AG09309 (cell line): ENCODE results near the gene SAP30BP.

ENCODE experiments used
- DNase-seq: peaks from one replicate; pipeline ENCODE4 v3.0.0-alpha.2; 2010; ENCODE audit warnings: low read depth
- H3K4me3 ChIP-seq: 2 replicates; pipeline ENCODE4 v1.5.1; 2011; ENCODE audit warnings: mild to moderate bottlenecking, low read depth, low read length, moderate library complexity; ENCODE audit not compliant: control insufficient read depth
- TF ChIP-seq, protein P1 (sequence below): IDR thresholded peaks from 2 replicates; pipeline ENCODE4 v1.5.1; 2011; ENCODE audit warnings: mild to moderate bottlenecking, low read depth, low read length, inconsistent platforms; ENCODE audit not compliant: insufficient read depth, control insufficient read depth; ENCODE audit errors: missing control alignments

Gene SAP30BP

DNA sequence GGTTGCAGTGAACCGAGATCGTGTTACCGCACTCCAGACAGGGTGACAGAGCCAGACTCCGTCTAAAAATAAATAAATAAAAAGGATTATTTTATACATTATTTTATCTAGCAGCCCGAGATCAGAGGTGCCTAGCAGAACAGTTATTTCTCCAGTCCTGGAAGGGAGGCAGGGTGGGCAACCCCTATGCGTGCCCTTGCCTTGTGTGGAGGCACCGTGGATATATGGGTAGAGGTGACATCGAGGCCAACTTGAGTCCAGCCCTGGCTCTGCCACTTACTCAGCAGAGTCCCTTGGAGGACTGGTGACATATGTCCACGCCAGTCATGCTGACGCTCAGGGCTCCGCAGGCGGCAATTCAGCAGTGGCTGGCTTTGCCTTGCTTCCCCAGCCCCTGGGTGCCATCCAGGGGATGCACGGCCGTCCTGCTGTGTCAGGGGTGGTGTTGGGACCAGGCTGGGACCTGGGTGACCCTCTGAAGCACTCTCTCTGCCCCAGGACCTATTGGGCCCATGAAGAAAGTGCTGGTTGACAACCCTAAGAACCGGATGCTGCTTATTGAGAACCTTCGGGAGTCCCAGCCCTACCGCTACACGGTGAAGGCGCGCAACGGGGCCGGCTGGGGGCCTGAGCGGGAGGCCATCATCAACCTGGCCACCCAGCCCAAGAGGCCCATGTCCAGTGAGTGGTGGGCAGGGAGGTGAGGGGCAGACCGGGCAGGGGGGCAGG, 84.7 kb downstream of the SAP30BP start:
- TF ChIP-seq, protein P1, sequence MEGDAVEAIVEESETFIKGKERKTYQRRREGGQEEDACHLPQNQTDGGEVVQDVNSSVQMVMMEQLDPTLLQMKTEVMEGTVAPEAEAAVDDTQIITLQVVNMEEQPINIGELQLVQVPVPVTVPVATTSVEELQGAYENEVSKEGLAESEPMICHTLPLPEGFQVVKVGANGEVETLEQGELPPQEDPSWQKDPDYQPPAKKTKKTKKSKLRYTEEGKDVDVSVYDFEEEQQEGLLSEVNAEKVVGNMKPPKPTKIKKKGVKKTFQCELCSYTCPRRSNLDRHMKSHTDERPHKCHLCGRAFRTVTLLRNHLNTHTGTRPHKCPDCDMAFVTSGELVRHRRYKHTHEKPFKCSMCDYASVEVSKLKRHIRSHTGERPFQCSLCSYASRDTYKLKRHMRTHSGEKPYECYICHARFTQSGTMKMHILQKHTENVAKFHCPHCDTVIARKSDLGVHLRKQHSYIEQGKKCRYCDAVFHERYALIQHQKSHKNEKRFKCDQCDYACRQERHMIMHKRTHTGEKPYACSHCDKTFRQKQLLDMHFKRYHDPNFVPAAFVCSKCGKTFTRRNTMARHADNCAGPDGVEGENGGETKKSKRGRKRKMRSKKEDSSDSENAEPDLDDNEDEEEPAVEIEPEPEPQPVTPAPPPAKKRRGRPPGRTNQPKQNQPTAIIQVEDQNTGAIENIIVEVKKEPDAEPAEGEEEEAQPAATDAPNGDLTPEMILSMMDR: no peak
- no peak for DNase-seq
- no peak overlapping the region for H3K4me3 ChIP-seq

DNA sequence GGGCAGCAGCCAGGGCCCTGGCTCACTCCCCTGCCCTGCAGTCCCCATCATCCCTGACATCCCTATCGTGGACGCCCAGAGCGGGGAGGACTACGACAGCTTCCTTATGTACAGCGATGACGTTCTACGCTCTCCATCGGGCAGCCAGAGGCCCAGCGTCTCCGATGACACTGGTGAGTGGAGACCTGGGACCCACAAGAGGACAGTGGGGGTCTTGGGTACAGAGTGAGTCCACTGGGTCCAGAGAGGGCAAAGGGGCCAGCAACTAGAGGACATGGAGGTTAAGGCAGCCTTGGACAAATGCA, 85.2 kb downstream of the SAP30BP start:
- no peak for DNase-seq
- TF ChIP-seq, protein P1: no peak
- no peak overlapping the region for H3K4me3 ChIP-seq

DNA sequence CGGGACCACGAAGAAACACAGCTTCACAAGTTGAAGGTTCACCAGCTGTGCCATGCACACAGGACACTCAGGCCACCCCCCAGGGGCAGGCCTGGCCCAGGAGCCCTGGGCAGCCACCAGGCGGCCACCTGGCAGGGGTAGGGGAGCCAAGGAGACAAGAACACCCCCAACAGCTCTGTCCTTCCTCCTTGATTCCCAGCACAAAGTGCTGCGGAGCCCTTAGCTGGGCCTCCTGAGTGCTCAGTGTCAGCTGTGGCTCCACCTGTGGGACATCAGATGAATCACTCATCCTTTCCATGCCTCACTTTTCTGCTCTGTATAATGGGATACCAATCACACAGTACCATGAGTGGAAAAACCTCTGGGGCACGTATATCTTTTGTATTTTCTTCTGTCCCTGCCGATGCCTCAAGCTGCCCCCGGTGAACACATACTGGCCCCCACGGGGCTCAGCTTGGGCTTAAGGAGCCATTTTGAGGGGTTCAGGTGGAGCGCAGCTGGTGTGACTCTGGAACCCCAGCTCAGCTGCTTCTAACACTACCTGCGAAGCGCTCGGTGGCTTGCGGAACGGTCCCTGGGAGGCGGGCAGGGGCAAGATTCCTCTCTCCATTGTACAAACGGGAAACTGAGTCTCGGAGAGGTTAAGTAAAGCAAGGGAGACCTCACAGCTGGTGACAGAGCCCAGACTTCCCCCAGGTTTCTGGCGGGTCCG, 85.8 kb downstream of the SAP30BP start:
- no peak for DNase-seq
- peak overlapping the region; percentile 38 for H3K4me3 ChIP-seq
- TF ChIP-seq, protein P1: no peak

DNA sequence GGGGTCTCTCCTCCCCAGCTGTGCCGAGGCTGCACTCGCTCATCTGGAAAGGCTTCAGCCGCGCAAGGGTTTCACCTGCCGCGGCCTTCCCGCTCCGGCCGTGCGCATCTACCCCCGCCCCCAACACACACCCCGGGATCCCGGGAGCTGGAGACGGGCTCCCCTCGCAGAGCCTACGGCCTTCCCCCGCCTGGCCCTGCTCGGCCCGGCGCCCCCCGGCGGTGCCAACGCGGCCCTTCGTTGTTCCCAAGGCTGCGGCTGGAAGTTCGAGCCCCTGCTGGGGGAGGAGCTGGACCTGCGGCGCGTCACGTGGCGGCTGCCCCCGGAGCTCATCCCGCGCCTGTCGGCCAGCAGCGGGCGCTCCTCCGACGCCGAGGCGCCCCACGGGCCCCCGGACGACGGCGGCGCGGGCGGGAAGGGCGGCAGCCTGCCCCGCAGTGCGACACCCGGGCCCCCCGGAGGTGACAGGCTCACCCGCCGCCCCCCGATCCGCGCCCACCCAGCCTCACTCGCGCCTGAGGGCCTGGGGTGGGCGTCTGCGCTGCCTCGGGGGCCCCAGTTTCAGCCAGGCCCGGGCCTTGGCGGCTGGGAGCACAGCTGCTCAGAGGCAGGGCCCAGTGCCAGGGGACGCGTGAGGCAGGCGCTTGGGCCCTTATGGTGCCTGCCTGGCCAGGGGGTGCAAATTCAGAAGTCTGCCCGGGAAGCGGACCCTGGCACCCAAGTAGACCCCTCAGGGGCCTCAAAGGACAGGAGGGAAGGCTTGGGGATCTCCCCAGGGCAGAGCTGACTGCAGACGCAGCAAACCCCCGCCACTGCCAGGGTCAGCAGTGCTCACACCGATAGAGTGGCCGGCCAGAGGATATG, 86.6 kb downstream of the SAP30BP start:
- no peak for DNase-seq
- TF ChIP-seq, protein P1: peak; percentile 33
- peak overlapping the region; percentile 38 for H3K4me3 ChIP-seq

DNA sequence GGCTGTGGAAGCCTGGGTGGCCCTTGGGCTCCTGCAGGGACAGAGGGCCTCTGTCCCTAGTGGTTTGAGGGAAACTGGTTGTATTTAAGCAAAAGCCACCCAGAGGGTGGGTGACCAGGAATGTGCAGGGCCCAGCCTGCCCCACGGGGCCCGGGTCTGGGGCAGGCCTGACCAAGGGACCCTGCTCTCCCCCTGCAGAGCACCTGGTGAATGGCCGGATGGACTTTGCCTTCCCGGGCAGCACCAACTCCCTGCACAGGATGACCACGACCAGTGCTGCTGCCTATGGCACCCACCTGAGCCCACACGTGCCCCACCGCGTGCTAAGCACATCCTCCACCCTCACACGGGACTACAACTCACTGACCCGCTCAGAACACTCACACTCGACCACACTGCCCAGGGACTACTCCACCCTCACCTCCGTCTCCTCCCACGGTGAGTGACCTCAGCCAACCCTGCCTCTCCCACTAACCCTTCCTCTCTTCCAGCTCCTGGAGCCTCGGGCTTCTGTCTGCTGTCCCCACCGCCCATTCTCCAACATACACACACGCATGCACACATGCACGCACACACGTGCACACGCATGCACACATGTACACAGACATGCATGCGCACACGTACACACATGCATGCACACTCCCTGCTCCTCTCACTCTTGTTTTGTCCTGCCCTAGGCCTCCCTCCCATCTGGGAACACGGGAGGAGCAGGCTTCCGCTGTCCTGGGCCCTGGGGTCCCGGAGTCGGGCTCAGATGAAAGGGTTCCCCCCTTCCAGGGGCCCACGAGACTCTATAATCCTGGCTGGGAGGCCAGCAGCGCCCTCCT, 87.5 kb downstream of the SAP30BP start:
- TF ChIP-seq, protein P1: no peak
- DNase-seq: no peak
- no peak overlapping the region for H3K4me3 ChIP-seq

DNA sequence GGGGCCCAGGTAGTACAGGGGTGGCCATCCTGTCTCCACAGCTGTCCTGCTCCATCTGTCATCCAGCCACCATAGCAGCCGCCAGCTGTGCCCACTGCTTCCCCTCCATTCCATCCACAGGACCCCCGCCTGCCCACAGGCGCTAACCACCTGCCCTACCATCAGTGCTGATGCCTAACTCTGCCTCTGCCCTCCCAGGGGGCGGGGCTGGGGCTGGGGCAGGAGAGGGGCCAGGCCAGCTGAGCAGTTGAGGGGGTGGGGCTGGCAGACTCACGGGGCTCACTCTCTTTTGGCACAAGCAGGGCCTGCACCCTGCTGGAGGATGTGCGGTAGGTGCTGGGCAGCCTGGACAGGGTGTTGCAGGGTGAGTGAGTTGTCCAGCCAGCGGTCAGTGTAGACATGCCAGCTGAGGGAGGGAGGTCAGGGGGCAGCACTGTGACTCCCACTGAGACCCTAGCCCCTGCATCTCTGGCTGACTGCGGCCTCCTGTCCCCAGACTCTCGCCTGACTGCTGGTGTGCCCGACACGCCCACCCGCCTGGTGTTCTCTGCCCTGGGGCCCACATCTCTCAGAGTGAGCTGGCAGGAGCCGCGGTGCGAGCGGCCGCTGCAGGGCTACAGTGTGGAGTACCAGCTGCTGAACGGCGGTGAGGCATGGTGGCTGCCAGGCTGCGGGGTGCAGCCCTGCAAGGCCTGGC, 88.2 kb downstream of the SAP30BP start:
- no peak overlapping the region for H3K4me3 ChIP-seq
- TF ChIP-seq, protein P1: peak; percentile 2
- DNase-seq: no peak
